CD14-positive monocyte (primary cell): ENCODE data around the gene TLCD1. TPM values are rescaled to one million over a fixed set of nuclear protein-coding genes. Genes with fewer than 3 reads are reported as not detected.

ENCODE experiments used
- DNase-seq, 3 donors: peaks; one replicate each; pipeline ENCODE4 v3.0.0-alpha.2; 2011 to 2022
- H2AFZ ChIP-seq: 2 replicates; pipeline ENCODE4 v1.6.0; 2012; ENCODE audit warnings: mild to moderate bottlenecking, low read depth, low read length, inconsistent platforms; ENCODE audit not compliant: insufficient read depth, poor library complexity, severe bottlenecking
- H3K27ac ChIP-seq, 2 donors: 1 replicate in 1 of 2; 2 replicates in 1 of 2; pipeline ENCODE4 v1.5.1; 2012 to 2013; ENCODE audit warnings: low read length in 2 of 2, control low read depth in 1 of 2, inconsistent platforms in 1 of 2, low read depth in 1 of 2, mild to moderate bottlenecking in 1 of 2
- H3K27me3 ChIP-seq, 2 donors: one replicate each; pipeline versions ENCODE4 v1.6.0 to v1.6.1; 2011 to 2013; ENCODE audit warnings: low read length in 2 of 2; ENCODE audit not compliant: control insufficient read depth in 2 of 2, insufficient read depth in 2 of 2
- H3K36me3 ChIP-seq, 2 donors: replicated peaks in 1 of 2; 1 replicate in 1 of 2; 2 replicates in 1 of 2; pipeline versions ENCODE4 v1.5.1 to v1.6.1; 2012 to 2013; ENCODE audit warnings: low read length in 2 of 2, control low read depth in 1 of 2, inconsistent platforms in 1 of 2, mild to moderate bottlenecking in 1 of 2; ENCODE audit not compliant: insufficient read depth in 2 of 2, control insufficient read depth in 1 of 2
- H3K4me1 ChIP-seq, 2 donors: 1 replicate in 1 of 2; 2 replicates in 1 of 2; pipeline versions ENCODE4 v1.5.1 to v1.6.1; 2012 to 2013; ENCODE audit warnings: low read length in 2 of 2, control low read depth in 1 of 2, inconsistent platforms in 1 of 2, mild to moderate bottlenecking in 1 of 2, moderate library complexity in 1 of 2; ENCODE audit not compliant: insufficient read depth in 2 of 2, control insufficient read depth in 1 of 2
- H3K4me2 ChIP-seq: replicated peaks from 2 replicates; pipeline ENCODE3; 2012; ENCODE audit warnings: low read length, moderate library complexity, mild to moderate bottlenecking; ENCODE audit not compliant: poor library complexity, severe bottlenecking; ENCODE audit errors: extremely low read depth
- H3K4me3 ChIP-seq, 3 experiments: fragments of 200-600 bp in 1 of 3; sonication (generic) in 1 of 3; replicated peaks in 1 of 3; 1 replicate in 2 of 3; 2 replicates in 1 of 3; pipeline ENCODE4 v1.5.1; 2011 to 2013; ENCODE audit warnings: low read length in 3 of 3, mild to moderate bottlenecking in 3 of 3, control low read depth in 2 of 3, low read depth in 2 of 3, inconsistent platforms in 1 of 3, moderate library complexity in 1 of 3
- H3K79me2 ChIP-seq: 2 replicates; pipeline ENCODE4 v1.6.0; 2012; ENCODE audit warnings: mild to moderate bottlenecking, control low read depth, inconsistent platforms, low read length, moderate library complexity; ENCODE audit not compliant: insufficient read depth
- H3K9ac ChIP-seq: 2 replicates; pipeline ENCODE4 v1.6.0; 2017; ENCODE audit warnings: low read length, mild to moderate bottlenecking; ENCODE audit not compliant: insufficient read depth, poor library complexity, severe bottlenecking
- H3K9me3 ChIP-seq, 2 donors: replicated peaks in 1 of 2; 1 replicate in 1 of 2; 2 replicates in 1 of 2; pipeline versions ENCODE4 v1.5.1 to v1.6.1; 2012 to 2013; ENCODE audit warnings: low read length in 2 of 2, control low read depth in 1 of 2; ENCODE audit not compliant: control insufficient read depth in 1 of 2, insufficient read depth in 1 of 2
- H4K20me1 ChIP-seq: 2 replicates; pipeline ENCODE4 v1.6.0; 2012; ENCODE audit warnings: mild to moderate bottlenecking, low read length, control low read depth, moderate library complexity; ENCODE audit not compliant: insufficient read depth
- H3K27ac Mint-ChIP-seq, 7 donors: one replicate each; pipeline ENCODE4 v1.8.0; 2020; ENCODE audit warnings: mild to moderate bottlenecking in 7 of 7, mixed read lengths in 7 of 7, moderate library complexity in 6 of 7, inconsistent platforms in 2 of 7
- H3K27me3 Mint-ChIP-seq, 3 donors: one replicate each; pipeline ENCODE4 v1.8.0; 2021 to 2022; ENCODE audit warnings: low read depth in 3 of 3, mild to moderate bottlenecking in 3 of 3, mixed read lengths in 3 of 3, moderate library complexity in 3 of 3, inconsistent platforms in 1 of 3
- H3K36me3 Mint-ChIP-seq, 2 donors: one replicate each; pipeline ENCODE4 v1.8.0; 2020; ENCODE audit warnings: mixed read lengths in 2 of 2, inconsistent platforms in 1 of 2, mild to moderate bottlenecking in 1 of 2
- H3K4me1 Mint-ChIP-seq: one replicate; pipeline ENCODE4 v1.8.0; 2020; ENCODE audit warnings: mild to moderate bottlenecking, mixed read lengths
- H3K4me3 Mint-ChIP-seq, 2 donors: one replicate each; pipeline ENCODE4 v1.8.0; 2020; ENCODE audit warnings: mild to moderate bottlenecking in 2 of 2, mixed read lengths in 2 of 2, moderate library complexity in 1 of 2
- H3K9me3 Mint-ChIP-seq, 7 donors: one replicate each; pipeline ENCODE4 v1.8.0; 2020 to 2022; ENCODE audit warnings: mixed read lengths in 7 of 7, mild to moderate bottlenecking in 6 of 7, moderate library complexity in 6 of 7, inconsistent platforms in 2 of 7
- WGBS: methylation state at CpG from one replicate; pipeline ENCODE4 v1.1.5; 2013; ENCODE audit warnings: missing lambda C conversion rate; ENCODE audit not compliant: insufficient coverage; 5-methylcytosine and 5-hydroxymethylcytosine counted together
- intact Hi-C, 2 donors: fragments of 100-400 bp; cut with micrococcal nuclease; formaldehyde crosslinking; loops; one replicate each; pipeline versions ENCODE4 v1.15.0 to v1.15.1; 2023
- polyA plus RNA-seq, 3 donors: library from polyadenylated mRNA; depleted of rRNA in 1 of 3; unstranded in 2 of 3; stranded (reverse) in 1 of 3; fragments of 300-500 nt in 2 of 3; fragments of >200 nt in 1 of 3; fragmentation: Illumina TruSeq in 2 of 3; gene quantifications; 1 replicate in 2 of 3; 2 replicates in 1 of 3; pipeline ENCODE4 v1.2.3, GENCODE V29; 2012 to 2021
- TF ChIP-seq, protein P1 (sequence below): fragments of 200-600 bp; IDR thresholded peaks from one replicate; pipeline ENCODE4 v1.8.0; 2022; ENCODE audit warnings: antibody characterized with exemption, mild to moderate bottlenecking

The TLCD1 gene
- polyA plus RNA-seq, 3 donors = 0.79 TPM; not detected in 2

- H4K20me1 ChIP-seq = peaks cover 10% of the 10 kb centered on the region
- no peaks in the 10 kb centered on the region for H3K4me1 Mint-ChIP-seq
- no peaks in the 10 kb centered on the region for H3K9me3 Mint-ChIP-seq
- H3K4me1 ChIP-seq = no peaks in the 10 kb centered on the region
- 100% methylated on average over 1 of the region's 1 CpG for WGBS
- H3K79me2 ChIP-seq = no peaks in the 10 kb centered on the region
- no peak overlapping the region for H3K9ac ChIP-seq
- no peaks in the 10 kb centered on the region for H3K27me3 Mint-ChIP-seq
- peaks cover 91 to 100% of the 10 kb centered on the region in 2 donors for H3K36me3 ChIP-seq
- no peak overlapping the region for H3K27ac ChIP-seq
- peaks cover 89 to 100% of the 10 kb centered on the region in 2 donors for H3K36me3 Mint-ChIP-seq
- no peak for DNase-seq
- TF ChIP-seq, protein P1, sequence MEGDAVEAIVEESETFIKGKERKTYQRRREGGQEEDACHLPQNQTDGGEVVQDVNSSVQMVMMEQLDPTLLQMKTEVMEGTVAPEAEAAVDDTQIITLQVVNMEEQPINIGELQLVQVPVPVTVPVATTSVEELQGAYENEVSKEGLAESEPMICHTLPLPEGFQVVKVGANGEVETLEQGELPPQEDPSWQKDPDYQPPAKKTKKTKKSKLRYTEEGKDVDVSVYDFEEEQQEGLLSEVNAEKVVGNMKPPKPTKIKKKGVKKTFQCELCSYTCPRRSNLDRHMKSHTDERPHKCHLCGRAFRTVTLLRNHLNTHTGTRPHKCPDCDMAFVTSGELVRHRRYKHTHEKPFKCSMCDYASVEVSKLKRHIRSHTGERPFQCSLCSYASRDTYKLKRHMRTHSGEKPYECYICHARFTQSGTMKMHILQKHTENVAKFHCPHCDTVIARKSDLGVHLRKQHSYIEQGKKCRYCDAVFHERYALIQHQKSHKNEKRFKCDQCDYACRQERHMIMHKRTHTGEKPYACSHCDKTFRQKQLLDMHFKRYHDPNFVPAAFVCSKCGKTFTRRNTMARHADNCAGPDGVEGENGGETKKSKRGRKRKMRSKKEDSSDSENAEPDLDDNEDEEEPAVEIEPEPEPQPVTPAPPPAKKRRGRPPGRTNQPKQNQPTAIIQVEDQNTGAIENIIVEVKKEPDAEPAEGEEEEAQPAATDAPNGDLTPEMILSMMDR = no peak
- intact Hi-C loops = no loop called here
- no peak overlapping the region for H2AFZ ChIP-seq
- no peaks in the 10 kb centered on the region for H3K27me3 ChIP-seq
- H3K27ac Mint-ChIP-seq = no peak overlapping the region
- H3K4me3 Mint-ChIP-seq = no peak overlapping the region
- H3K4me3 ChIP-seq = no peak overlapping the region
- H3K4me2 ChIP-seq = no peak overlapping the region
- no peaks in the 10 kb centered on the region for H3K9me3 ChIP-seq
Measured at GRCh38 chr17:28693869-28694268, 32.2 kb downstream of the TLCD1 start.

GRCh38 chr17:28689011-28689410, 37.0 kb downstream of the TLCD1 start:
- H3K36me3 Mint-ChIP-seq = peaks cover 88 to 99% of the 10 kb centered on the region in 2 donors
- H3K4me3 Mint-ChIP-seq = no peak overlapping the region
- Histone ChIP-seq H3K9me3 (no peaks in the 10 kb centered on the region), H3K9ac (no peak overlapping the region), H3K27ac (no peak overlapping the region), H3K4me2 (no peak overlapping the region), H3K79me2 (no peaks in the 10 kb centered on the region), H4K20me1 (no peaks in the 10 kb centered on the region), H3K27me3 (no peaks in the 10 kb centered on the region), H3K4me1 (no peaks in the 10 kb centered on the region), H3K4me3 (no peak overlapping the region), H2AFZ (no peak overlapping the region), H3K36me3 (peaks cover 91 to 100% of the 10 kb centered on the region in 2 donors)
- intact Hi-C loops = no loop called here
- no peaks in the 10 kb centered on the region for H3K4me1 Mint-ChIP-seq
- WGBS = no CpG with 5 or more reads among the region's 3 CpGs
- no peak overlapping the region for H3K27ac Mint-ChIP-seq
- TF ChIP-seq, protein P1 = no peak
- H3K27me3 Mint-ChIP-seq = no peaks in the 10 kb centered on the region
- no peak for DNase-seq
- no peaks in the 10 kb centered on the region for H3K9me3 Mint-ChIP-seq
